Skin epidermis (tissue), 12 donors: Measurements from ENCODE around the gene GAD2.

Experiments
- H3K27ac ChIP-seq, 21 experiments: fragments of 200-600 bp; sonication (generic) in 11 of 21; one replicate each; pipeline ENCODE4 v1.5.0; 2020; ENCODE audit warnings: mild to moderate bottlenecking in 3 of 21, inconsistent platforms in 2 of 21, moderate library complexity in 2 of 21
- H3K4me3 ChIP-seq, 7 experiments: fragments of 200-600 bp; sonication (generic) in 2 of 7; one replicate each; pipeline ENCODE4 v1.5.0; 2020; ENCODE audit warnings: inconsistent platforms in 2 of 7, mild to moderate bottlenecking in 2 of 7, moderate library complexity in 1 of 7

GAD2 gene

GRCh38 chr10:26216585-26217395 is at the start of gene GAD2:
GAD2 (plus strand) TSS chr10:26216774; CDS start chr10:26216810, 36 bp downstream.
- H3K27ac ChIP-seq: no peak within 1 kb of the TSS
- H3K4me3 ChIP-seq: peak within 1 kb of the TSS in 1 of 7 experiments; percentile 7

- no peak overlapping the region for H3K27ac ChIP-seq
- no peak overlapping the region for H3K4me3 ChIP-seq
Observed at GRCh38 chr10:26169466-26169865, 47.1 kb upstream of the GAD2 start.

- Histone ChIP-seq H3K27ac (no peak overlapping the region), H3K4me3 (no peak overlapping the region)
Observed at GRCh38 chr10:26172131-26172530, 44.4 kb upstream of the GAD2 start.

- no peak overlapping the region for H3K27ac ChIP-seq
Observed at GRCh38 chr10:26173837-26174236, 42.7 kb upstream of the GAD2 start.

GRCh38 chr10:26177341-26177740 is 39.2 kb upstream of the GAD2 start:
- Histone ChIP-seq H3K4me3 (no peak overlapping the region), H3K27ac (no peak overlapping the region)

More at GRCh38 chr10:26173837-26174236, 42.7 kb upstream of the GAD2 start:
- H3K4me3 ChIP-seq: no peak overlapping the region

GRCh38 chr10:26194275-26194674 is 22.3 kb upstream of the GAD2 start:
- Histone ChIP-seq H3K4me3 (no peak overlapping the region), H3K27ac (no peak overlapping the region)

GRCh38 chr10:26197248-26197647 is 19.3 kb upstream of the GAD2 start:
- Histone ChIP-seq H3K27ac (no peak overlapping the region), H3K4me3 (no peak overlapping the region)

- H3K4me3 ChIP-seq: no peak overlapping the region
- H3K27ac ChIP-seq: no peak overlapping the region
Observed at GRCh38 chr10:26198119-26198518, 18.5 kb upstream of the GAD2 start.

- H3K27ac ChIP-seq: no peak overlapping the region
- no peak overlapping the region for H3K4me3 ChIP-seq
Observed at GRCh38 chr10:26199841-26200240, 16.7 kb upstream of the GAD2 start.

GRCh38 chr10:26205223-26205622 is 11.4 kb upstream of the GAD2 start:
- Histone ChIP-seq H3K4me3 (no peak overlapping the region), H3K27ac (no peak overlapping the region)

- Histone ChIP-seq H3K27ac (no peak overlapping the region), H3K4me3 (no peak overlapping the region)
Observed at GRCh38 chr10:26211781-26212444, 4.7 kb upstream of the GAD2 start.

- no peak overlapping the region for H3K27ac ChIP-seq
- H3K4me3 ChIP-seq: no peak overlapping the region
Observed at GRCh38 chr10:26212511-26212910, 4.1 kb upstream of the GAD2 start.

- H3K27ac ChIP-seq: no peak overlapping the region
- no peak overlapping the region for H3K4me3 ChIP-seq
Observed at GRCh38 chr10:26213157-26213800, 3.3 kb upstream of the GAD2 start.

- Histone ChIP-seq H3K27ac (no peak overlapping the region), H3K4me3 (no peak overlapping the region)
Observed at GRCh38 chr10:26214004-26214403, 2.6 kb upstream of the GAD2 start.

GRCh38 chr10:26214551-26215395 is 1.8 kb upstream of the GAD2 start:
- no peak overlapping the region for H3K27ac ChIP-seq
- H3K4me3 ChIP-seq: no peak overlapping the region

- Histone ChIP-seq H3K4me3 (peak overlapping the region in 1 of 7 experiments; percentile 7), H3K27ac (no peak overlapping the region)
Observed at GRCh38 chr10:26215396-26215934, 1.1 kb upstream of the GAD2 start.

GRCh38 chr10:26215935-26216584 is 514 bp upstream of the GAD2 start:
- H3K4me3 ChIP-seq: peak overlapping the region in 1 of 7 experiments; percentile 7
- no peak overlapping the region for H3K27ac ChIP-seq

- Histone ChIP-seq H3K27ac (no peak overlapping the region), H3K4me3 (no peak overlapping the region)
Observed at GRCh38 chr10:26217396-26218086, 967 bp downstream of the GAD2 start.

- Histone ChIP-seq H3K27ac (no peak overlapping the region), H3K4me3 (no peak overlapping the region)
Observed at GRCh38 chr10:26219676-26220075, 3.1 kb downstream of the GAD2 start.
